HG03103 (cell line): ENCODE data around the gene KCNG2.

ENCODE experiments used
- ATAC-seq: cut with Tn5 transposase; IDR thresholded peaks from one replicate; pipeline ENCODE4 v1.9.1; 2021; ENCODE audit warnings: low read depth; ENCODE audit not compliant: unreplicated experiment

The KCNG2 gene

DNA sequence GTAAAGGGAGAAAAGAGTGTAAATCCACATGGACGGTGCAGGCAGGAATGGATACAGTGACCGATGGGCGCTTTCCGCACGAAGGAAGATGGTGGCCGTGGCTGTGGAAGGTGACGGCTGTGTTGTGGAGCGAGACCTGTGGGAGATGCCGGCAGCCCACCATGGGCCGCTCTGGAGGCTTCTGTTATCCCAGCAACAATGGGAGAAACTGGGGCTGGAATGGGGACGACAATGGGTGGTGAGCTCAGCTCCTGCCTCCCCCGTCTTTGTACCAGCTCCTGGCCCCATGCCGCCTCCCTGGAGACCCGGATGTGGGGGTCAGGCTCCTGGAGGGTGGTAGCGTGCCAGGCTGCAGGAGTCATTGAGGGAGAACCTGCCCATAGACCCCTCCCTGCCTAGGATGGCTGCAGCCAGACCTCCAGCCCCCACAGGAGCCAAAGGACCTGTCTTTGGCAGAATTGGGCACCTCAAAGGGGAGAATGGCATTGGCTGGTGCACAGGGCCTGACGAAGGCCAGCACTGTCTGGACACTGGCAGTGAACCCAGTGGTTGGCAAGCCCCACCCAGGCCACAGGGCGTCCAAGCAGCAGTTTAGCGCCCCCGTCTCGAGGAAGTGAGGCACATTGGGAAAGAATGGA, 81.1 kb downstream of the KCNG2 start:
- no peak for ATAC-seq

- ATAC-seq = no peak
These were observed 81.8 kb downstream of the KCNG2 start for GRCh38 chr18:79879566-79879965.

- no peak for ATAC-seq
These were observed 84.0 kb downstream of the KCNG2 start for GRCh38 chr18:79881695-79882094.

GRCh38 chr18:79882522-79883241, 84.9 kb downstream of the KCNG2 start:
- ATAC-seq = no peak

DNA sequence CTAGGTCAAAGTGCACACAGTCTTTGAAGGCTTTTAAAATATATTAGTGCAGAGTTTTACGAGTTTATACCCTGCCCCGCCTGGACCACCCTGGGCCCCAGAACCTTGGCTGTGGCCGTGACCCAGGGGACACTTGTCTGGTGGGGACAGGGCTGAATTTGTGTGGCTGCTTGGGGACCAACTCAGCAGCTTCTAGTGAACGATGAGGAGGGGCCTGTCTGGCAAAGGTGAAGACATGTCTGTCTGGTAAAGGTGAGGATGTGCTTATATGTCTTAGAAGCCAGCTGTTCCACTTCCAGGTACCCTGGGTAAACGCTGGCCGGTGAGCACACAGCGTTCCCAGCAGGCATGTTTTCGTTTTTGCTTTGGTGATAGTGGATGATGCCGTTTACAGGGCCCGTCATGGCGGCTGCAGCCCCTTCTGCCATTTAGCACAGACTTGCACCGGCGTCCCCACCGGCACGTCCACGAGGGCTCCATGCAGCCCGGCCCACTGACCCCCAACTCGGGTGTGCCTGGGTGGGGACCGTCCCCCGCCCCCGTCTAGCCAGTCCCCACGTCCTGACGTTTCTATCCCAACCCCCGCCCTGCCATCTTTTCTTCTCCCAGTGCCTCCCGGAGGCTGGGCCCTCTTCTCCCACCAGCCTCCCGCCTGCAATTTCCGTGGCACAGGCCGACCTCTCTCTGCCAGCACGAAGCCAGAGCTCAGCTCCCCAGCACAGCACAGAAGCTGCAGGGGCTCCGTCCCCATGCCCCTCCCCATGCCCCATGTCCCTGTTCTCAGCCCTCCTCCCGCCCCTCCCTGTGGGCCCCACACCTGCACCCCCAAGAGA, 85.9 kb downstream of the KCNG2 start:
- ATAC-seq = no peak

DNA sequence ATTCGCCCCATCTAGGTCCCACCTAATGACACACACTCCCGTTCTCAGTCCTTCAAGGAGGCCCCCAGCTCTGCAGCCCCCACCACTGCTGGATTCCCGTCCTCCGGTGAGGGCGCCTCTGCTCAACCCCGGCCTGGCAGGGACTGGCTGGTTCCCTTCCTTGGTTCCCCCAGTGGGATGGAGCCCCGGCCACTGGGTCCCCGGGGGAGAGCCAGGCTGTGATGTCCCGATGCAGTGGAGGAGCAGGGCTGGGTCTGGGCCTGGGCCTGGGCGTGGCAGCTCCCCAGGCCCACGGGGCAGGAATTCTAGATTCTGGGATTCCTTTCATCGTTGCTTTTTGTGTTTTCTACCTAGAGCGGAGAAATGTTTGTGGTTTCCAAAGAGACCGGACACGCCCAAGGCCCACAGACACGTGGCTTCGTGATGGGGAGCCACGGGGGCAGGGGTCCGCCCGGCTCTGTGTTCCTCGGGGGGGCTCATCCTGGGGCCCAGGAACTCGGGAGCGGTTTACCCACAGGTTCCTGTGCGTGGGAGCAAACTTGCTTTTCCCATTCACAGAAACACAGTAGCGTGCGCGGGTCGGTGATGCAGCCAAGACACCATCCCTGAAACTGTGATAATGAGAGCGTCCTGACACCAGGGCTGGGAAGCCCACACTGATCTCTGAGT, 86.7 kb downstream of the KCNG2 start:
- no peak for ATAC-seq

DNA sequence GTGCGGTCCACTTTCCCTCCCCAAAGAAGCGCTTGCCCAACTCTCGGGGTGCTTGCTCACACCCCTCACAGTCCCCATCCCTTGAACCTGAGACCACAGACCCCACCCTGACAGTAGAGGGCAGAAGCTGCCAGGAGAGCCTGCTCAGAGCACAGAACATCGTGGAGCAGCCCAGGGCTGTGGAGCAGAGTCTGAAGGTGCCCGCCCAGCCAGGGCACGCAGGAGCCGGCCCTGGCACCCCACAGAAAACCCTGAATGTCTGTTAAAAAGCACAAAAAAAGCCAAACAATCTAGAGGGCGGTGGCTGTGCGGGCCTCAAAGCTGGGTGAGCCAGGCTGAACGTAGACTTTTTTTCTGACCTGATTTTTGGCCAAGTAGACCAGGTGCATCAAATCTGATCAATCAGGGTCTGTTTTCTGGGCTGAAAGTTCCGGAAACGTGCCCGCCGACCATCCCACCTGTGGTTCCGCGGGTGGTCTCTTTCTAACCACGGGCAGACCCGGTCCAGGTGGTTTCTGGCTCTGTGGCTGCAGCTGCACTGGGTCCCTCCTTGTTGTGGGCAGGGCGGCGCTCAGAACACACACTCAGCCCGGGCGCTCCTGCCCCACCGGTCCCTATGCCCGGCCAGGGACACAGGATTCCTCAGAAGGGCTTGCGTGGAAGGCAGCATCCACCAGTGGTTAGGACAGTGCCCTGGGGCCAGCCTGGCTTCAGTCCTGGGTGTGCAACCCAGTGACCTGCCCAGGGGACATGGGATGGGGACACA, 87.4 kb downstream of the KCNG2 start:
- no peak for ATAC-seq

GRCh38 chr18:79887181-79888000, 89.7 kb downstream of the KCNG2 start:
- no peak for ATAC-seq

DNA sequence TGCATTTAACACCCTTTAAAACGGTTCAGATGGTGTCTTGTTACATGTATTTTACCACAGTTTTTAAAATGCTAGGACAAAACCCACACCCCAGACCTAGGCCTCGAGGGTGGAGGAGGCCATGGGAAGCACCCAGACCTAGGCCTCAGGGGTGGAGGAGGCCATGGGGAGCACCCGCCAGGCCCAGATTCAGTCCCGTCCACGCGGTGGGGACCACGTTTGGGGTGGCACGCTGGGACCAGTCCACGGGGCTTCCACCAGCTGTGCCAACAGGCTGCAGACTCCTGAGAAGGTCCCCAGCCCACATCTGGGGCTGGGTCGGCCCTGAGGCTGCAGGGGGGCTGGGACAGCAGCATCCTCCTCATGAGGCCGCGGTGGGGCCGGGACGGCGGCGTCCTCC, 90.3 kb downstream of the KCNG2 start:
- no peak for ATAC-seq

- ATAC-seq = no peak
These were observed 91.8 kb downstream of the KCNG2 start for GRCh38 chr18:79889569-79889968.

DNA sequence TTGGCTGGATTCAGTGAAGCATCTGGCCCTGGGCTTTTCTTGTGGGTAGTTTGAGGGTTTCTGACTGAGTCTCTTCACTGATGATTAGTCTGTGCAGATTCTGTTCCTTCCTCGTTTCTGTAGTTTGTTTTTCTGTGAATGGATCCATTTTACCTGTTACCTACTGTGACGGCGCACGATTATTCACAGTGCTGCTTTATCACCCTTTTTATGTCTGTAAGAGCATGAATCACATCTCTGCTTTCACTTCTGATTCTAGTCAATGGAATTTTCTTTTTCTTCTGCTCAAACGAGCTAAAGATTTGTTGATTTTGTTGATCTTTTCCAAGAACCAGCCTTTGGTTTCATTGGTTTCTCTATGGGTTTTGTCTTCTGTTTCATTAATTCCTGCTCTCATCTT, 92.9 kb downstream of the KCNG2 start:
- no peak for ATAC-seq

DNA sequence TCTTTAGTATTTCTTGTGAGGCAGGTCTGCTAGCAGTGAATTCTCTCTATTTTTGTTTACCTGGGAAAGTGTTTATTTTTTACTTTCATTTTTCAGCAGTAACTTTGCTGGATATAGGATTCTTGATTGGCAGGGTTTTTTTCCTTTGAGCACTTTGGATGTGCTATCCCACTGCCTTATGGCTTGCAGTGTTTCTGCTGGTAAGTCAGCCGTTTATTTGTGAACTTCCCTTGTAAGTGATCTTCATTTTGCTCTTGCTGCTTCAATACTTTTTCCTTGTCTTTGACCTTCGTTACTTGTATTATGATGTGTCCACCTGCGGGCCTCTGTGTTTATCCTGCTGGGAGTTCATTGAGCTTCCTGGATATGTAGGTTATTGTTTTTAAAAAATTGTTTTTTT, 99.0 kb downstream of the KCNG2 start:
- ATAC-seq = no peak

- no peak for ATAC-seq
These were observed 100.3 kb downstream of the KCNG2 start for GRCh38 chr18:79897940-79898625.

DNA sequence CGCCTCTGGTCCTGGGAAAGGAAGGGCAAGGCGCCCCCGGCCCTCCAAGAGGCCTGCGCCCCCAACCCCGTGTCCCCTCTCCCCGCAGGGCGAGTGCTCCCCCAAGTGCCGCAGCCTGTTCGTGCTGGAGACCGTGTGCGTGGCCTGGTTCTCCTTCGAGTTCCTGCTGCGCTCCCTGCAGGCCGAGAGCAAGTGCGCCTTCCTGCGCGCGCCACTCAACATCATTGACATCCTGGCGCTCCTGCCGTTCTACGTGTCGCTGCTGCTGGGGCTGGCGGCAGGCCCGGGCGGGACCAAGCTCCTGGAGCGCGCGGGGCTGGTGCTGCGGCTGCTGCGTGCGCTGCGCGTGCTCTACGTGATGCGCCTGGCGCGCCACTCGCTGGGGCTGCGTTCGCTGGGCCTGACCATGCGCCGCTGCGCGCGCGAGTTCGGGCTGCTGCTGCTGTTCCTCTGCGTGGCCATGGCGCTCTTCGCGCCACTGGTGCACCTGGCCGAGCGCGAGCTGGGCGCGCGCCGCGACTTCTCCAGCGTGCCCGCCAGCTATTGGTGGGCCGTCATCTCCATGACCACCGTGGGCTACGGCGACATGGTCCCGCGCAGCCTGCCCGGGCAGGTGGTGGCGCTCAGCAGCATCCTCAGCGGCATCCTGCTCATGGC, 101.3 kb downstream of the KCNG2 start:
- no peak for ATAC-seq

- no peak for ATAC-seq
These were observed 102.1 kb downstream of the KCNG2 start for GRCh38 chr18:79899609-79900445.

DNA sequence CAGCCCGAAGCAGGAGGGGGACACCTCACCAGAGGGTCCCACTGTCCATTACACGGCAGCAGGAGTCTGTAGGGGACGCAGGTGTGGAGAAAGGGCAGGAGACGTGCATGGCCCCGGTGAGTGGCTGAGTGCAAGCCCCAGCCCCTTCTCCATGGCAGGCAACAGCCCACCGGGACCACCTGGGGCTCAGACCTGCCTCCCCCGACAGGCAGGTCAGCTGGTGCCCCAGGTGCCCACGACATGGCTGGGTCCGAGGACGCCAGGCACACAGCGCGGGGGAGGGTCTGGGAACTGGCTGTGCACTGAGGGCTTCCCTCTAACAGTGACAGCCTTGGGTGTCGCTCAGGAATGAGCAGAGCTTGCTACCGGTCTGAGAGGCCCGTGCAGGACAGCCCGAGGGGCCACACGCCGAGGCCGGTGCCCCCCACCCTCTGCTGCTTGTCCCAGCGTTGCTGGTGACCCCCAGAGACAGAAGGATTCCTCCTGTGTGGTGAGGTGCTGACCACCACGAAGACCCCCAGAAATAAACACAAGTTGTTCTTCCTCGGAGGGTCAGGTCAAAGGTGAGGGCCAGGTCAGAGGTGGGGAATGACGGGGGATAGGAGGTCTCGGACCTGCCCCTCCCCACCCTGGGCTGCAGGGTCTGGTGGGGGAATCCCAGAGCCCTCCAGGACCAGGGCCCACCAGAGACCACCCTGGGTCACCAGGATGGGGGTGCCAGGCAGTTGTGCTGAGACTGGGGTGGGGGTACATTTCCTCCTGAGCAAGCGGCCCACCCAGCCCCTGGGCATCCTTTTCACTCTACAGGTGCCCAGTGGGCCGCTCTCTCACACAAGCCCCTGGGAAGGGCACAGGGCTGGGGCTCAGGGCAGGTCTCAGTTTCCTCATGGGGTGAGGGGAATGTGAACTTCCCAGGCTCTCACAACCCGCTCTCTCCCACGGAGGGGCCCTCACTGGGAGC, 103.2 kb downstream of the KCNG2 start:
- no peak for ATAC-seq
